DOHH2 (cell line): ENCODE measurements around the gene ZC3H4.

Experiments used
- H3F3A ChIP-seq: fragments of 200-600 bp; sonication (generic), shearing (Covaris generic); 2 replicates; pipeline ENCODE4 v1.6.0; 2016; ENCODE audit warnings: antibody characterized with exemption, mild to moderate bottlenecking; ENCODE audit not compliant: control insufficient read depth, insufficient read depth
- H3K27ac ChIP-seq: fragments of 200-600 bp; sonication (generic); 2 replicates; pipeline ENCODE4 v1.5.1; 2014; ENCODE audit warnings: low read depth, mild to moderate bottlenecking, low read length, moderate library complexity
- H3K27me3 ChIP-seq: fragments of 200-600 bp; sonication (generic); 2 replicates; pipeline ENCODE4 v1.6.1; 2014; ENCODE audit warnings: mild to moderate bottlenecking, low read length, mixed read lengths; ENCODE audit not compliant: control insufficient read depth
- H3K36me3 ChIP-seq: fragments of 200-600 bp; sonication (generic); 2 replicates; pipeline ENCODE4 v1.6.1; 2014; ENCODE audit warnings: mild to moderate bottlenecking, low read length, moderate library complexity, mixed read lengths; ENCODE audit not compliant: control insufficient read depth
- H3K4me1 ChIP-seq: fragments of 200-600 bp; sonication (generic); 2 replicates; pipeline ENCODE4 v1.6.1; 2014; ENCODE audit warnings: mild to moderate bottlenecking, low read length, mixed read lengths; ENCODE audit not compliant: control insufficient read depth
- H3K4me2 ChIP-seq: fragments of 200-600 bp; sonication (generic); 2 replicates; pipeline ENCODE4 v1.6.0; 2014; ENCODE audit warnings: mild to moderate bottlenecking, low read length, moderate library complexity
- H3K4me3 ChIP-seq: fragments of 200-600 bp; sonication (generic); 2 replicates; pipeline ENCODE4 v1.5.1; 2014; ENCODE audit warnings: mild to moderate bottlenecking, low read length, mixed read lengths
- H3K79me2 ChIP-seq: fragments of 200-600 bp; sonication (generic); 2 replicates; pipeline ENCODE4 v1.6.1; 2014; ENCODE audit warnings: mild to moderate bottlenecking, low read length, mixed read lengths; ENCODE audit not compliant: control insufficient read depth
- H3K9me2 ChIP-seq: fragments of 200-600 bp; sonication (generic); replicated peaks from 2 replicates; pipeline ENCODE4 v1.6.1; 2014; ENCODE audit warnings: mild to moderate bottlenecking, low read length, mixed read lengths; ENCODE audit not compliant: control insufficient read depth
- H3K9me3 ChIP-seq: fragments of 200-600 bp; sonication (generic); 2 replicates; pipeline ENCODE4 v1.6.1; 2014; ENCODE audit warnings: antibody characterized with exemption, low read length, mixed read lengths; ENCODE audit not compliant: control insufficient read depth, insufficient read depth
- H4K20me1 ChIP-seq: fragments of 200-600 bp; sonication (generic); 2 replicates; pipeline ENCODE4 v1.6.0; 2014; ENCODE audit warnings: low read depth, mild to moderate bottlenecking, antibody characterized with exemption, low read length, moderate library complexity; ENCODE audit not compliant: control insufficient read depth, insufficient read depth
- CTCF ChIP-seq: fragments of 200-600 bp; sonication (generic); IDR thresholded peaks from one replicate; pipeline ENCODE4 v1.5.1; 2014; ENCODE audit warnings: antibody characterized with exemption, mild to moderate bottlenecking, low read depth, low read length; ENCODE audit not compliant: poor library complexity, severe bottlenecking
- EZH2phosphoT487 ChIP-seq: fragments of 200-600 bp; sonication (generic); IDR thresholded peaks from 2 replicates; pipeline ENCODE4 v1.6.1; 2017; ENCODE audit warnings: borderline replicate concordance, mild to moderate bottlenecking, antibody characterized with exemption, low read length, moderate library complexity, mixed read lengths

Gene ZC3H4

GRCh38 chr19:47109177-47109540, 4.4 kb downstream of the ZC3H4 start:
- peak overlapping the region; percentile 86 for H3K27ac ChIP-seq
- TF ChIP-seq CTCF (no peak), EZH2phosphoT487 (no peak)
- peaks cover 7% of the 10 kb centered on the region; the same call in 1 of the 2 replicates for H4K20me1 ChIP-seq
- peak overlapping the region; percentile 80 for H3K4me3 ChIP-seq
- peaks cover 50% of the 10 kb centered on the region for H3K4me1 ChIP-seq
- peaks cover 85% of the 10 kb centered on the region for H3K79me2 ChIP-seq
- no peaks in the 10 kb centered on the region for H3K9me2 ChIP-seq
- H3K27me3 ChIP-seq = no peaks in the 10 kb centered on the region
- H3K4me2 ChIP-seq = peak overlapping the region; percentile 96
- H3F3A ChIP-seq = peaks cover 41% of the 10 kb centered on the region
- no peaks in the 10 kb centered on the region for H3K9me3 ChIP-seq
- H3K36me3 ChIP-seq = peaks cover 81% of the 10 kb centered on the region

- no peaks in the 10 kb centered on the region for H3K27me3 ChIP-seq
- peak overlapping the region; percentile 96 for H3K4me2 ChIP-seq
- peaks cover 91% of the 10 kb centered on the region for H3K79me2 ChIP-seq
- peak overlapping the region; percentile 38 for H3K4me3 ChIP-seq
- H4K20me1 ChIP-seq = peaks cover 7% of the 10 kb centered on the region; the same call in 1 of the 2 replicates
- H3K9me2 ChIP-seq = no peaks in the 10 kb centered on the region
- H3K9me3 ChIP-seq = no peaks in the 10 kb centered on the region
- peak overlapping the region; percentile 86 for H3K27ac ChIP-seq
- peaks cover 37% of the 10 kb centered on the region for H3F3A ChIP-seq
- H3K4me1 ChIP-seq = peaks cover 44% of the 10 kb centered on the region
- peaks cover 81% of the 10 kb centered on the region for H3K36me3 ChIP-seq
- no peak for TF ChIP-seq EZH2phosphoT487
- TF ChIP-seq CTCF = no peak
These were observed 5.4 kb downstream of the ZC3H4 start for GRCh38 chr19:47107953-47108746.

- Histone ChIP-seq H3F3A (peaks cover 35% of the 10 kb centered on the region), H4K20me1 (peaks cover 7% of the 10 kb centered on the region; the same call in 1 of the 2 replicates), H3K79me2 (peaks cover 96% of the 10 kb centered on the region), H3K27me3 (no peaks in the 10 kb centered on the region), H3K27ac (peak overlapping the region; percentile 86), H3K36me3 (peaks cover 82% of the 10 kb centered on the region), H3K4me1 (peaks cover 44% of the 10 kb centered on the region), H3K9me2 (no peaks in the 10 kb centered on the region), H3K9me3 (no peaks in the 10 kb centered on the region), H3K4me2 (peak overlapping the region; percentile 96), H3K4me3 (no peak overlapping the region; the same call in 1 of the 2 replicates)
- TF ChIP-seq CTCF (no peak), EZH2phosphoT487 (no peak)
These were observed 6.2 kb downstream of the ZC3H4 start for GRCh38 chr19:47107202-47107952.
